ENCODE results near the gene ARSG. TPM values are rescaled to one million over a fixed set of nuclear protein-coding genes. Genes with fewer than 3 reads are reported as not detected.

ARSG gene
- total and polyA plus RNA-seq, 2 donors (not counting 3 experiments of a cell fraction or from before 2014, with no cell fraction given), result 3.9 to 7.0 TPM

GRCh38 chr17:68297195-68297594, 5.9 kb downstream of the ARSG start:
- ChIA-PET CTCF (interaction anchor here (1.9 kb wide), 1 partner anchor 102 kb away, joined by 12 read pairs; no protein-coding TSS in a partner anchor), POLR2A (no interaction called here)
- intact Hi-C loops (cut with micrococcal nuclease), result no loop called here
- no peak overlapping the region for H2AFZ ChIP-seq (ENCODE audit: low read depth, low read length)
- H3K79me2 ChIP-seq (ENCODE audit: control insufficient read depth, insufficient read depth, low read length), result no peaks in the 10 kb centered on the region
- FAIRE-seq (no peak), DNase-seq (ENCODE audit: low read depth, low spot score) (no peak)
- no TSS peak for BruUV-seq (replicated peaks)
- H3K4me1 ChIP-seq (ENCODE audit: control insufficient read depth, extremely low read depth, insufficient read depth, low read length), result peaks cover 19% of the 10 kb centered on the region
- no peak overlapping the region for H3K4me3 ChIP-seq (replicated peaks in 1 of 3; ENCODE audit: insufficient read depth in 1 of 3, low read depth in 1 of 3, low read length in 3 of 3)
- no peaks in the 10 kb centered on the region for H3K27me3 ChIP-seq (ENCODE audit: control insufficient read depth in 2 of 2, insufficient read depth in 2 of 2, low read length in 2 of 2)
- dilution Hi-C loops (cut with MboI; ENCODE audit: extremely low pct_ligation_motif_present, low sequenced_read_pairs), result no loop called here
- H3K9me3 ChIP-seq (replicated peaks; ENCODE audit: control insufficient read depth, insufficient read depth, low read length), result no peaks in the 10 kb centered on the region
- no peak overlapping the region for H3K9ac ChIP-seq (replicated peaks; ENCODE audit: extremely low read depth, insufficient read depth, low read length)
- H3K27ac ChIP-seq (ENCODE audit: insufficient read depth, low read depth, low read length), result no peak overlapping the region
- no peaks in the 10 kb centered on the region for H3K9me1 ChIP-seq (replicated peaks; ENCODE audit: control insufficient read depth, extremely low read depth, insufficient read depth, low read length)
- no peak overlapping the region for H3K4me2 ChIP-seq (ENCODE audit: insufficient read depth, low read length)
- H3K36me3 ChIP-seq (ENCODE audit: control insufficient read depth in 2 of 2, extremely low read depth in 1 of 2, insufficient read depth in 2 of 2, low read length in 2 of 2), result no peaks in the 10 kb centered on the region
- TF ChIP-seq MYC (IDR thresholded peaks at IDR 0.05; ENCODE audit: low read depth, low read length) (no peak), GATA2 (IDR thresholded peaks at IDR 0.05; ENCODE audit: insufficient read depth, insufficient read length, low read depth, low read length) (no peak), CTCF (IDR thresholded peaks at IDR 0.05; ENCODE audit: extremely low read depth in 1 of 2, insufficient read depth in 1 of 2, low read depth in 1 of 2, low read length in 2 of 2) (no peak), POLR2AphosphoS5 (IDR thresholded peaks at IDR 0.05; ENCODE audit: insufficient read depth, low read depth, low read length) (no peak), POLR2A (IDR thresholded peaks at IDR 0.05; ENCODE audit: low read depth, low read length) (no peak), FOS (IDR thresholded peaks at IDR 0.05; ENCODE audit: borderline replicate concordance, insufficient read depth, low read length) (no peak), MAX (IDR thresholded peaks at IDR 0.05; ENCODE audit: insufficient read depth, insufficient read length) (no peak), EZH2 (IDR thresholded peaks at IDR 0.05; ENCODE audit: borderline replicate concordance, low read depth, low read length, severe bottlenecking) (no peak)
- no peaks in the 10 kb centered on the region for H4K20me1 ChIP-seq (replicated peaks; ENCODE audit: control insufficient read depth, extremely low read depth, insufficient read depth, low read length)
